ENCODE results near the gene PPP1R9A.

The PPP1R9A gene

GRCh38 chr7:95102662-95103061, 195.3 kb downstream of the PPP1R9A start:
- no peak for DNase-seq

DNA sequence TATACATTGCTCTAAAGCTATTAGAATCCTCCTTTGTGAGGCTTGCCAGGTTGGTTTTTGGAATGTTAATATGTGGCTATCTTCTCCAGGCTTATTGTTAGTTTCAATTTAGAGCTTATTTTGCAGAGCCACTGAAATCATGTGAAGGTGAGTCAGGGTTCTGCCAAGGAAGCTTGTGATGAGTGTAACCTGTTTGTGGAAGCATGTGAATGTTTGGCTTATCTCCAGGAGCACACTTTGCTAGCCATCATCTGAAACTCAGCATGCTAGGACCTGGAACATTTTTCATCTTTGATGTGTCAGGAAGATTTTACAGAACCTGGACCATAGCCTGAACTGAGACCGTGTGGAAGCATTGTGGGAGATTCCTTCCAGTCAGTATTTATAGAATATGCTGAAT, 197.3 kb downstream of the PPP1R9A start:
- no peak for DNase-seq

DNA sequence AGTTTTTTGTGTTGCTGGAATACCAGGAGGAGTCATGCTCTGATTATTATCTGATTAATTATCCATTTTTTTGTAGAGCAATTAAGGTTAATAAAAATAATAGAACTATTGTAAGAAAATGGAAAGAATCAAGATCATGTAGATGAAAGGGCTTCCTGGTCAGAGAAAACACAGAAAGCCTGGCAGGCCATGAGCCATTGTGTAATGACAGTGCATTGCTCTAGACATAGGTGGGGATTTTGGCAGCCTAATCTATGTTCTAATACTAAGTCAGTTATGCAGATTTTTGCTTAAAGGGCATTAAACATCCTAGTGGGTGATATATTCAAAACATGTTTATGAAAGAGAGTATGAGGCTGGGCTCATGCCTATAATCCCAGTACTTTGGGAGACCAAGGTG, 198.2 kb downstream of the PPP1R9A start:
- no peak for DNase-seq

DNA sequence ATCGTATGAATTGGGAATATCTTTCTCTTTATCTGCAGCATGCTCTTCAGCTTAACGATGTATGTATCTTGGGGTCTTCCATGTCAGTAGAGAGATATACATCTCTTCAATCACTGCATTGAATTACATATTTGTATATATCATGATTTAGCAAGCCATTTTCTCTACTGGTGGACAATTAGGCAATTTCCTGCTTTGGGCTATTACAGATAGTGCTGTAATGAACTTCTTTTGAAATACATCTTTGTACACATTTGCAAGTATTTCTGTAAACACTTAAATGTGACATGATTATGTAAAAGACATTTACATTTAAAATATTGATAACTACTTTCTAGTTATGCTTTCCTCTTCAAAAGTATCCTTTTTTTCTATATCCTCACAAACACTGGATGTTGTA, 199.0 kb downstream of the PPP1R9A start:
- DNase-seq = no peak

- no peak for DNase-seq
Measured at GRCh38 chr7:95110707-95111106, 203.3 kb downstream of the PPP1R9A start.

DNA sequence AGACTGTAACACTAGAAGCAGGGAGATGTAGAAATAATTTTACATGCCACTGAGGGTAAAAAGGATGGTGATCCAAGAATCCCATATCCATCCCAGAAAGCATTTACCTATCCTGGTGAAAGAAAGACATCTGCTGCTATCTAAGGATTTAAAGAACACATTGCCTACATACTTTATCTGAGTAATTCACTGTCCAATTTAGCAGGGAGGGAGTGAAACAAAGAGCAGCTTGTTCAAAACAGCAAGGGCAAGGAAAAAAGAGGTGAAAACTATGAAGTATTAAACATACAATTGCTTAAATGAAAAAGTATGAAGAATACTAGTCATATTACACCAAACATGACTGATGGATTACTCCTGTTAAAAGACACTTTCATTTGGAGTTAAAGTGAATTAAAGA, 206.2 kb downstream of the PPP1R9A start:
- no peak for DNase-seq

GRCh38 chr7:95126053-95126709, 218.8 kb downstream of the PPP1R9A start:
- no peak for DNase-seq

DNA sequence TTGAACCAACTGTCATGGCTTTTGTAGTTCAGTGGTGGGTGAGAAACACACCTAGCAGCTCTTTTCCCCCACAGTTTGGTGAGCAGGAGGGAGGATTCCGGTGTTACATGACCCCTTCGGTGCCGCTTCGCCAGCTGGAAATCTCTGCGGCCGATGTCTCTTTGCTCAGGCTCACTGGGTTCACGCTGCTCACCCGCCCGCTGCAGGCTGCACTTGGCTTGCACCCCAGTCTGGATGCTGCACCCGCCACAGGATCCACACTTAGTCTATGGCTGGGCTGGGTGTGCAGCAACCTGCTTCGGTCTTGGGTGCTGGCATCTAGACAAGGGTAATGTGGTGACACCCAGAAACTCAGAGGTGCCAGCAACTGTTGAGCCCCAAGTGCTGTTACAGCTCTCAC, 225.1 kb downstream of the PPP1R9A start:
- no peak for DNase-seq

DNA sequence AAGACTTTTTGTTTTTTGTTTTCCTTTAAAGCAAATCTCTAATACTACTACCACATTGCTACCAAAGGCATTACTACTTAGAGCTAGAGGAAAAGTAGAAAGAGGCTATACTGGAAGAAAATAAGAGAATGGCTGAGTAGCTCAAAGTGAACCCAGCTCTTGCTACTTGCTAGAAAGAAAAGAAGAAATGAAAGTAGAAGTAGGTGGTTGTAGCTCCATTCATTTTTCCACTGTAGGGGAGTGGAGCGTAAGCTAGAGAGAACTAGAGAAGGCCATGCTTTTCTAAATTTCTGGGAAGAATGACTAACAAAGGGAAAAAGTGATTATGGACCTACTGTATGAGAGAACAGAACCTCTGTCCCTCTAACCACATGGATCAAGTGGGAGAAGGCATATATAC, 232.5 kb downstream of the PPP1R9A start:
- no peak for DNase-seq

DNA sequence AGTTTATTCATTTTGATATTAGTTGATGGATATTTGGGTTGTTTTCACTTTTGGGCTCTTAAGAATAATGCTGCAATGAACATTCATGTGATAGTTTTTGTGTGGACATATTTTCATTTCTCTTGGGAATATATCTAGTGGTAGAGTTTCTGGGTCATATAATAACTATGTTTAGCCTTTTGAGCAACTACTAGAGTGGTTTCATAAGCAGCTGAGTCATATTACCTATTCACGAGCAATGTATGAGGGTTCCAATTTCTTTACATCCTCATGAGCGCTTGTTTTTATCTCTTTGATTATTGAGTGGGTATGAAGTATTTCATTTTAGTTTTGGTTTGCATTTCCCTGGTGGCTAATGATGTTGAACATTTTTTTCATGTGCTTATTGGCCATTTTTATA, 234.4 kb downstream of the PPP1R9A start:
- DNase-seq = no peak

DNA sequence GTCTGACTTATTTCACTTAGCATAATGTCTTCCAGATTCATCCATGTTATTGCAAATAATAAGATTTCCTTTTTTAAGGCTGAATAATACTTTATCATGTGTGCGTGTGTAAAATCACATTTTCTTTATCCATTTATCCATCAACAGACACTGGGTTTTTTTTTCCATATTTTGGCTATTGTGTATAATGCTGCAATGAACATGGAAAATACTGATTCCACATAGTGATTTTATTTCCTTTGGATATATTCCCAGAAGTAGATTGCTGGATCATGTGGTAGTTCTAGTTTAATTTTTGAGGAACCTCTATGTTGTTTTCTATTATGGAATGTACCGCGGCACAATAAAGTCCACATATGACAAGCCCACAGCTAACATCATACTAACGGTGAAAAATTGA, 236.9 kb downstream of the PPP1R9A start:
- DNase-seq = no peak

DNA sequence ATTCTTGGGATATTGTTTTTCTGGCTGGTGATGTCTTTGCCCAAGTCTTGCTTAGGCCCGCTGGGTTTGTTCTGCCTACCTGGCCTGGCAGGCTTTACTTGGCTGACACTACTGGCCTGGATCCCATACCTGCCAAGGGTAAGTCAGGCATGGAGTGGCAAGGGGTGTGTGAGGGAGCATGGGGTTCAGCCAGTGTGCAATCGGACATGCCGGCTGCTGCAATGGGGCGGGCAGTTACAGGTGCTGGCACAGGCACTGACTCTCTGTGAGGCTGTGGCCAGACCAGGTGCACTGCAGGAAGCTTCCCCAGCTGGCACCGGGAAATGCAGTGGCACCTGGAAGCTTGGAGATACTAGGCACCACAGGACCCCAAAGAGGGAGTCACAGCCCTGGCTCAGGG, 248.6 kb downstream of the PPP1R9A start:
- DNase-seq = no peak

DNA sequence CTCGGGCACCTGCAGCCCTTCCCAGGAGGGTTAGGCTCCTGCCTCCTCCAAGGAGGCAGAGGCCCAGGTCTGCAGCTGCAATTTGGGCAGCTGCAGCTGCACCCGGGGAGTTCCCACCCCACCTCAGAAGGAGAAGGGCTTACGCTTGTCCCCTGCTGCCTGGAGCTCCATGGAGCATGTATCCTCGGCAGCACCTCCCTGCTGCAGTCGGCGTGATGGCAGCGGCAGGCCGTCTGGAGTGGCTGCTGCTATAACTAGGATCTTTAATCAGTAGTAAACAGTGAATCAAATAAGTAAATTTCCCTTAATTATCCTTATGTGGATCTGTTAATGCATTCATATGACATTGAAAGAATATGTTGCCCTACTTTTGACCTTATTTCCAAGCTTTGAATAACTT, 250.0 kb downstream of the PPP1R9A start:
- no peak for DNase-seq

DNA sequence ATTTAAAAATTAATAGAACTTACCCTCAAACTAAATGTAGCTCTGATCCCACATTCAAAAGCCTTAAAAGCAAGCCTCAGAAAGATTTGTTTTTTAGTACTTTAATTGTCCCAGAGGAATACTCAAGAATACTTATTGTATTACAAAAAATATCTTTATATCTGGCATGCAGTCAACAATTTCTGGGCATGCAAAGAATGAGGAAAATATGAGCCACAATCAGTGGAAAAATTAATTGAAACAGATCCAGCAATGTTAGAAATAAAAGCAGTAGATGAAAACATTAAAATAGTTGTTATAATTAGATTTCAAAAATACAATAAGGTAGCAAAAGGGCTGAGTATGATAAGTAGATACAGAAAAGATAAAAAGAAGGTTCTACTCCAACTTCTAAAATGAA, 262.3 kb downstream of the PPP1R9A start:
- DNase-seq = no peak

DNA sequence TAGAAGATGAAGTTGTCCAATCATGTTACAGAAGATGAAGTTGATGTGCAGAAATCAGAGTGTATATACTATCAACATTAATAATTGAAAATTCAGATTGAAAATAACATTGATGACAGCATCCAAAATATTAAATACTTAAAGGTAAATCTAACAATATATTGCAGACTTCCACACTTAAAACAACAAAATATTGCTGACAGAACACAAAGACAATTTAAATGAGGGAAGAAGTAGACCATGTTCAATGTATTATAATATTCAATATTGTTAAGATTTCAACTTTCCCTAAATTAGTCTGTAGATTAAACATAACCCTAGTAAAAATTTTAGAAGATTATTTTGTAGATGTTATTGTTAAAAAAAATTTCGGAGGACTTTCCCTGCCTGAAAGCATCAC, 265.0 kb downstream of the PPP1R9A start:
- no peak for DNase-seq

GRCh38 chr7:95190515-95190914, 283.1 kb downstream of the PPP1R9A start:
- no peak for DNase-seq

GRCh38 chr7:95191795-95192194, 284.4 kb downstream of the PPP1R9A start:
- no peak for DNase-seq

DNA sequence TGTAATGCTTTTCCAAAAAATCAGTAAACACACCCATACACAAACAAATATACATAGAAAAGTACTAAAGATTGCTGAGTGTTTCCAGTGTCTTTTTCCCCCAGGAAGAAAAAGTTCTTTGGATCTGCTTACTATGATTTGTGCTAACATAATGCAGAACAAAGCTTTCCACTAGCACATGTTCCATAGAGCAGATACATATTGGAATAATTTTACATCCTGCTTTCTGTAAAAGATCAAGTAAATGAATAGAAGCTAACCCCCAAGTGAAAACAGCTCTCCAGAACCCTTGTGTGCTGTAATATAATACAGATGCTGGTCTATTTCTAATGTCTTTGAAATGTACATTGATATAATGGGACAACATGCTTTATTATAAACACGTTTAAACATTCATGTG, 291.5 kb downstream of the PPP1R9A start:
- no peak for DNase-seq

GRCh38 chr7:95199779-95200558, 292.6 kb downstream of the PPP1R9A start:
- DNase-seq = peak; percentile 25

- DNase-seq = no peak
Measured at GRCh38 chr7:95200741-95201140, 293.3 kb downstream of the PPP1R9A start.

GRCh38 chr7:95201727-95202126, 294.3 kb downstream of the PPP1R9A start:
- DNase-seq = no peak

DNA sequence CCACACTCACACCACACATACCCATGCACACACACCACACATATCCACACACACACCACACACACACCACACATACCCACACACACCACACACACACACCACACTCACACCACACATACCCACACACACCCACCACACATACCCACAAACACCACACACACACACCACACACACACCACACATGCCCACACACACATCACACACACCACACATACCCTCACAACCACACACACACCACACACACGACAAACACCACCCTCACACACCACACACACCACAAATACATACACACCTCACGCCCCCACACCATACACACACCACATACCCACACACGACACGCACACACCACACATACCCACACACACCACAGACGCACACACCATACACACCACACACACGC, 297.2 kb downstream of the PPP1R9A start:
- no peak for DNase-seq

GRCh38 chr7:95205665-95206225, 298.4 kb downstream of the PPP1R9A start:
- DNase-seq = no peak

DNA sequence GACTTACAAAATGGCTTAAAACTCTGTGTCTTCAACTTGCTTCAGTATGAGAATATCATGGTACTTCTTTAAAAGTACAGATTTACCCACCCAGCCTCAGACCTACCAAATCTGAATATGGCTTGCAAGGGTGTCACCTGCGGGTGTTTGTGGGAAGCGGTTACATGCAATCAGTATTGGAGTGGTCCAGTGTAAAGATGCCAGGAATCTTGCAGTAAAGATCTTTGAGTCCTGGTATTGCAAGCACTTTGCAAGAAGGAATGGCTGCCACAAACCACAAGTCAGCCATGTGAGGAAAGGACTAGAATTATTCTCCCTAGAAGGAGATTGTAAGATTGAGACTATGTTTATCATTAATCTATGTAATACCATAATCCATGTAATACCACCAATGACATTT, 301.9 kb downstream of the PPP1R9A start:
- no peak for DNase-seq

GRCh38 chr7:95209788-95210187, 302.4 kb downstream of the PPP1R9A start:
- no peak for DNase-seq

Measured in KG1 (cell line).